IMR-90 (cell line): ENCODE measurements around the gene ADAMTS6. TPM values are rescaled to one million over a fixed set of nuclear protein-coding genes. Genes with fewer than 3 reads are reported as not detected.

Source experiments
- ATAC-seq: fragments of 200-7000 bp; cut with Tn5 transposase; 2 replicates; pipeline ENCODE4 v1.9.1; 2020; ENCODE audit warnings: low read depth, mild to moderate bottlenecking, moderate library complexity
- BruUV-seq: library from RNA; stranded (reverse); fragments of 400-500 nt; replicated peaks from 2 replicates; lab custom pipeline; 2021; lab: Mats Ljungman, UMichigan
- CTCF ChIA-PET: fragments of 300-600 bp; formaldehyde crosslinking; extraction: SDS; loops from one replicate; lab custom pipeline; 2021; ENCODE audit warnings: antibody characterized with exemption; lab: Yijun Ruan, JAX
- POLR2A ChIA-PET: fragments of 300-600 bp; sonication (Branson Sonifier 250); formaldehyde crosslinking; loops from one replicate; lab custom pipeline; 2022; ENCODE audit warnings: antibody characterized with exemption; ENCODE audit not compliant: unreplicated experiment; lab: Charles Lee
- DNase-seq: peaks from one replicate; pipeline ENCODE4 v3.0.0; 2013
- H2AFZ ChIP-seq: replicated peaks from 2 replicates; pipeline ENCODE3; 2013; ENCODE audit warnings: low read length, mild to moderate bottlenecking; ENCODE audit not compliant: poor library complexity
- H2AK5ac ChIP-seq: 2 replicates; pipeline ENCODE4 v1.6.1; 2013; ENCODE audit warnings: low read depth, low read length, inconsistent platforms
- H2AK9ac ChIP-seq: replicated peaks from 2 replicates; pipeline ENCODE3; 2013; ENCODE audit warnings: mild to moderate bottlenecking, low read depth, low read length, moderate library complexity; ENCODE audit not compliant: poor library complexity
- H2BK120ac ChIP-seq: 2 replicates; pipeline ENCODE4 v1.6.1; 2013; ENCODE audit warnings: low read depth, low read length, inconsistent platforms
- H2BK15ac ChIP-seq: 3 replicates; pipeline ENCODE4 v1.6.1; 2013; ENCODE audit warnings: low read depth, low read length, inconsistent platforms
- H2BK20ac ChIP-seq: 2 replicates; pipeline ENCODE4 v1.6.1; 2013; ENCODE audit warnings: low read depth, mild to moderate bottlenecking, inconsistent platforms, low read length, moderate library complexity
- H2BK5ac ChIP-seq: 2 replicates; pipeline ENCODE4 v1.6.1; 2013; ENCODE audit warnings: mild to moderate bottlenecking, low read depth, low read length, inconsistent platforms; ENCODE audit not compliant: poor library complexity, severe bottlenecking
- H3K14ac ChIP-seq: replicated peaks from 2 replicates; pipeline ENCODE4 v1.6.1; 2013; ENCODE audit warnings: low read depth, low read length, inconsistent platforms
- H3K18ac ChIP-seq: 2 replicates; pipeline ENCODE4 v1.6.1; 2013; ENCODE audit warnings: low read depth, low read length, control low read depth
- H3K23ac ChIP-seq: 2 replicates; pipeline ENCODE4 v1.6.1; 2013; ENCODE audit warnings: low read depth, low read length, inconsistent platforms
- H3K27ac ChIP-seq: 2 replicates; pipeline ENCODE4 v1.5.1; 2013; ENCODE audit warnings: mild to moderate bottlenecking, control low read depth, low read length; ENCODE audit not compliant: insufficient read depth
- H3K27me3 ChIP-seq: 2 replicates; pipeline ENCODE4 v1.6.1; 2013; ENCODE audit warnings: low read length; ENCODE audit not compliant: control insufficient read depth, insufficient read depth
- H3K36me3 ChIP-seq: 2 replicates; pipeline ENCODE4 v1.6.1; 2013; ENCODE audit warnings: low read length, mixed read lengths; ENCODE audit not compliant: control insufficient read depth, insufficient read depth
- H3K4ac ChIP-seq: 2 replicates; pipeline ENCODE4 v1.6.1; 2013; ENCODE audit warnings: low read depth, low read length, inconsistent platforms
- H3K4me1 ChIP-seq: 2 replicates; pipeline ENCODE4 v1.6.1; 2013; ENCODE audit warnings: low read length, mixed read lengths; ENCODE audit not compliant: control insufficient read depth, insufficient read depth
- H3K4me2 ChIP-seq: 2 replicates; pipeline ENCODE4 v1.6.1; 2013; ENCODE audit warnings: low read depth, mild to moderate bottlenecking, control low read depth, low read length, moderate library complexity
- H3K4me3 ChIP-seq: 2 replicates; pipeline ENCODE4 v1.5.1; 2013; ENCODE audit warnings: low read depth, mild to moderate bottlenecking, control low read depth, low read length, moderate library complexity; ENCODE audit not compliant: insufficient read depth
- H3K56ac ChIP-seq: 2 replicates; pipeline ENCODE4 v1.6.1; 2013; ENCODE audit warnings: low read length, inconsistent platforms; ENCODE audit not compliant: insufficient read depth; ENCODE audit errors: extremely low read depth
- H3K79me1 ChIP-seq, 2 experiments: 2 replicates each; pipeline ENCODE4 v1.6.1; 2013; ENCODE audit warnings: low read length in 2 of 2, inconsistent platforms in 1 of 2, low read depth in 1 of 2
- H3K9ac ChIP-seq: 2 replicates; pipeline ENCODE4 v1.6.1; 2013; ENCODE audit warnings: low read depth, low read length, control low read depth
- H3K9me1 ChIP-seq: 2 replicates; pipeline ENCODE4 v1.6.1; 2013; ENCODE audit warnings: low read length, inconsistent platforms; ENCODE audit not compliant: insufficient read depth
- H3K9me3 ChIP-seq: 2 replicates; pipeline ENCODE4 v1.6.1; 2013; ENCODE audit warnings: low read length; ENCODE audit not compliant: control insufficient read depth, insufficient read depth
- H4K20me1 ChIP-seq: 2 replicates; pipeline ENCODE4 v1.6.1; 2013; ENCODE audit warnings: low read length, inconsistent platforms; ENCODE audit not compliant: insufficient read depth
- H4K5ac ChIP-seq: 2 replicates; pipeline ENCODE4 v1.6.1; 2013; ENCODE audit warnings: mild to moderate bottlenecking, low read depth, low read length, control low read depth
- H4K8ac ChIP-seq, 2 experiments: 2 replicates each; pipeline ENCODE4 v1.6.1; 2013; ENCODE audit warnings: low read depth in 2 of 2, low read length in 2 of 2, control low read depth in 1 of 2, inconsistent platforms in 1 of 2
- H4K91ac ChIP-seq: 2 replicates; pipeline ENCODE4 v1.6.1; 2013; ENCODE audit warnings: low read depth, low read length, inconsistent platforms; ENCODE audit not compliant: insufficient read depth
- BHLHE40 ChIP-seq: fragments of 150-350 bp; IDR thresholded peaks from 2 replicates; pipeline ENCODE4 v1.6.1; 2016; ENCODE audit warnings: mild to moderate bottlenecking, low read depth, low read length
- CEBPB ChIP-seq: IDR thresholded peaks from 2 replicates; pipeline ENCODE4 v1.6.1; 2012; ENCODE audit warnings: low read depth, low read length, improper control_type of control experiment
- CHD1 ChIP-seq: IDR thresholded peaks from 2 replicates; pipeline ENCODE4 v1.6.1; 2012; ENCODE audit warnings: low read depth, low read length, improper control_type of control experiment
- FOS ChIP-seq: fragments of 150-350 bp; IDR thresholded peaks from 2 replicates; pipeline ENCODE4 v1.6.1; 2016; ENCODE audit warnings: low read depth, low read length
- MAFK ChIP-seq: IDR thresholded peaks from 2 replicates; pipeline ENCODE4 v1.6.1; 2012; ENCODE audit warnings: low read depth, low read length, improper control_type of control experiment
- MAZ ChIP-seq: IDR thresholded peaks from 2 replicates; pipeline ENCODE4 v1.6.1; 2012; ENCODE audit warnings: low read depth, mild to moderate bottlenecking, low read length, improper control_type of control experiment, moderate library complexity, borderline replicate concordance
- MXI1 ChIP-seq: IDR thresholded peaks from 2 replicates; pipeline ENCODE4 v1.6.1; 2012; ENCODE audit warnings: low read depth, mild to moderate bottlenecking, low read length, moderate library complexity, borderline replicate concordance
- NFE2L2 ChIP-seq: fragments of 150-350 bp; IDR thresholded peaks from 2 replicates; pipeline ENCODE4 v1.6.1; 2016; ENCODE audit warnings: low read depth, mild to moderate bottlenecking, low read length
- POLR2A ChIP-seq: IDR thresholded peaks from 2 replicates; pipeline ENCODE4 v1.6.1; 2012; ENCODE audit warnings: mild to moderate bottlenecking, low read depth, low read length
- RAD21 ChIP-seq: IDR thresholded peaks from 2 replicates; pipeline ENCODE4 v1.6.1; 2012; ENCODE audit warnings: low read length, improper control_type of control experiment
- RFX5 ChIP-seq: IDR thresholded peaks from 2 replicates; pipeline ENCODE4 v1.8.0; 2012; ENCODE audit warnings: low read depth, mild to moderate bottlenecking, low read length, moderate library complexity
- SMC3 ChIP-seq: fragments of 150-350 bp; IDR thresholded peaks from 2 replicates; pipeline ENCODE4 v1.6.1; 2016; ENCODE audit warnings: low read depth, mild to moderate bottlenecking, antibody characterized with exemption, low read length, moderate library complexity
- WGBS, 2 experiments: methylation state at CpG; one replicate each; pipeline versions ENCODE4 v1.1.5 to v1.1.7; 2013; ENCODE audit warnings: missing lambda C conversion rate in 2 of 2; ENCODE audit not compliant: insufficient read length in 1 of 2; ENCODE audit errors: extremely low coverage in 2 of 2; 5-methylcytosine and 5-hydroxymethylcytosine counted together
- dilution Hi-C: fragments of 300-500 bp; cut with HindIII; formaldehyde crosslinking; loops from one replicate; pipeline ENCODE4 v1.14.3; 2018; ENCODE audit warnings: low sequenced_read_pairs; ENCODE audit not compliant: unreplicated experiment
- in situ Hi-C: fragments of 300-500 bp; cut with MboI; formaldehyde crosslinking; loops from 3 replicates; pipeline ENCODE4 v1.14.3; 2019; ENCODE audit warnings: low sequenced_read_pairs, inconsistent platforms, mixed read lengths
- intact Hi-C: fragments of 100-400 bp; cut with micrococcal nuclease; formaldehyde crosslinking; loops from 2 replicates; pipeline ENCODE4 v1.10.0; 2022
- polyA plus RNA-seq, 3 experiments: library from polyadenylated mRNA; depleted of rRNA; stranded (reverse); fragments of >200 nt; gene quantifications; 2 replicates each; pipeline ENCODE4 v1.2.3, GENCODE V29; 2012; ENCODE audit warnings: low replicate concordance in 1 of 3
- total RNA-seq: library from RNA; depleted of rRNA; stranded (reverse); fragments of >200 nt; gene quantifications from 2 replicates; pipeline ENCODE4 v1.2.3, GENCODE V29; 2012
- TF ChIP-seq, protein P1 (sequence below): conservative IDR thresholded peaks from 2 replicates; pipeline ENCODE4 v1.5.1; 2012; ENCODE audit warnings: mild to moderate bottlenecking, low read depth, low read length, improper control_type of control experiment
- TF ChIP-seq, protein P2 (sequence below): fragments of 150-350 bp; IDR thresholded peaks from 2 replicates; pipeline ENCODE4 v1.6.1; 2017; ENCODE audit warnings: mild to moderate bottlenecking, antibody characterized with exemption, low read length, low read depth
- TF ChIP-seq, protein P3 (sequence below): fragments of 150-350 bp; IDR thresholded peaks from 2 replicates; pipeline ENCODE4 v1.6.1; 2016; ENCODE audit warnings: low read depth, mild to moderate bottlenecking, low read length, moderate library complexity, borderline replicate concordance

Gene ADAMTS6
- total and polyA plus RNA-seq, 2 of the 4 experiments (the other 2 are of a cell fraction) = 23.9 to 173 TPM

DNA sequence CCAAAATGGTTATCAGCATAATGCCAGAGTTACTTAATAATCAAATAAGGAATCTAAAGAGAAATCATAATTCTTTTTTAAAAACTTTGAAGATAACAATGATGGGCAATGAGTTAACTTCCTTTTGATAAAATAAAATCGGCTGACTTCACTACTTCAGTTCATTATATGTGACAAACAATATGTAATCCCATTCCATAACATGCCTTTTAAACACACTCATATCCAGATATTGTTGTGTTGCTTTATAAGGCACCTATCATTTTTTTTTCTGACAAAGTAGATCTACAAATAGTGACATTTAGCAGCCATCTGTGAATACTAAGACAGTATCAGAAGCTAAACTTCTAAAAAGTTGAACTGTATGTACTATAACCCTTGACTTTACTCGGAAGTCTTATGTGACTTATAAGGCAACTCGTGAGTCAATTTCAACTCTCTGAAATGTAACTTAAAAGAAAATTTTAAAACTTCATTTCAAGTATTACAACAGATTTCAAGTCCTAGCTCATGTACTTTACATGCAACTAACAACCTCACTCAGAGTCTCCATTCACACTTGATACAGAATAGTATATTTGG, 7.5 kb downstream of the ADAMTS6 start:
- CTCF ChIA-PET = interaction anchor here (0.7 kb wide), 1 partner anchor 302 kb away, joined by 3 read pairs; no protein-coding TSS in a partner anchor
- ATAC-seq (no peak), DNase-seq (no peak)
- Histone ChIP-seq H3K4me2 (no peak overlapping the region; the same call in 1 of the 2 replicates), H4K8ac (peak overlapping the region in 1 of 2 experiments; percentile 52; a peak in 1 of 4 replicates), H3K4me1 (peaks cover 5% of the 10 kb centered on the region; the same call in 1 of the 2 replicates), H2BK5ac (peak overlapping the region; percentile 73), H2BK120ac (no peak overlapping the region), H3K56ac (no peak overlapping the region), H3K18ac (no peak overlapping the region), H4K20me1 (no peaks in the 10 kb centered on the region), H3K9ac (no peak overlapping the region), H3K14ac (0 out of 2 replicates have a peak overlapping the region, but pooled peaks have one; percentile 24), H3K79me1 (peaks cover 13 to 40% of the 10 kb centered on the region in 2 experiments), H3K27me3 (no peaks in the 10 kb centered on the region), H2AK9ac (no peak overlapping the region), H2BK15ac (no peak overlapping the region), H3K4ac (no peak overlapping the region), H2AK5ac (no peak overlapping the region), H3K36me3 (no peaks in the 10 kb centered on the region; the same call in 1 of the 2 replicates), H3K9me1 (0 out of 2 replicates have a peak, but pooled peaks cover 3% of the 10 kb centered on the region), H3K27ac (no peak overlapping the region), H3K4me3 (no peak overlapping the region), H2AFZ (no peak overlapping the region), H2BK20ac (no peak overlapping the region), H3K9me3 (no peaks in the 10 kb centered on the region), H4K91ac (no peak overlapping the region), H3K23ac (no peak overlapping the region), H4K5ac (no peak overlapping the region; the same call in 1 of the 2 replicates)
- no TSS peak for BruUV-seq
- in situ Hi-C loops = no loop called here
- WGBS, 2 experiments = no CpG with 5 or more reads among the region's 3 CpGs
- intact Hi-C loops = no loop called here
- TF ChIP-seq MAZ = no peak
- TF ChIP-seq CEBPB = no peak
- TF ChIP-seq NFE2L2 = no peak
- TF ChIP-seq, protein P1, sequence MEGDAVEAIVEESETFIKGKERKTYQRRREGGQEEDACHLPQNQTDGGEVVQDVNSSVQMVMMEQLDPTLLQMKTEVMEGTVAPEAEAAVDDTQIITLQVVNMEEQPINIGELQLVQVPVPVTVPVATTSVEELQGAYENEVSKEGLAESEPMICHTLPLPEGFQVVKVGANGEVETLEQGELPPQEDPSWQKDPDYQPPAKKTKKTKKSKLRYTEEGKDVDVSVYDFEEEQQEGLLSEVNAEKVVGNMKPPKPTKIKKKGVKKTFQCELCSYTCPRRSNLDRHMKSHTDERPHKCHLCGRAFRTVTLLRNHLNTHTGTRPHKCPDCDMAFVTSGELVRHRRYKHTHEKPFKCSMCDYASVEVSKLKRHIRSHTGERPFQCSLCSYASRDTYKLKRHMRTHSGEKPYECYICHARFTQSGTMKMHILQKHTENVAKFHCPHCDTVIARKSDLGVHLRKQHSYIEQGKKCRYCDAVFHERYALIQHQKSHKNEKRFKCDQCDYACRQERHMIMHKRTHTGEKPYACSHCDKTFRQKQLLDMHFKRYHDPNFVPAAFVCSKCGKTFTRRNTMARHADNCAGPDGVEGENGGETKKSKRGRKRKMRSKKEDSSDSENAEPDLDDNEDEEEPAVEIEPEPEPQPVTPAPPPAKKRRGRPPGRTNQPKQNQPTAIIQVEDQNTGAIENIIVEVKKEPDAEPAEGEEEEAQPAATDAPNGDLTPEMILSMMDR = no peak
- no peak for TF ChIP-seq MAFK
- TF ChIP-seq, protein P2, sequence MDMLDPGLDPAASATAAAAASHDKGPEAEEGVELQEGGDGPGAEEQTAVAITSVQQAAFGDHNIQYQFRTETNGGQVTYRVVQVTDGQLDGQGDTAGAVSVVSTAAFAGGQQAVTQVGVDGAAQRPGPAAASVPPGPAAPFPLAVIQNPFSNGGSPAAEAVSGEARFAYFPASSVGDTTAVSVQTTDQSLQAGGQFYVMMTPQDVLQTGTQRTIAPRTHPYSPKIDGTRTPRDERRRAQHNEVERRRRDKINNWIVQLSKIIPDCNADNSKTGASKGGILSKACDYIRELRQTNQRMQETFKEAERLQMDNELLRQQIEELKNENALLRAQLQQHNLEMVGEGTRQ = no peak
- TF ChIP-seq SMC3 = no peak
- TF ChIP-seq, protein P3, sequence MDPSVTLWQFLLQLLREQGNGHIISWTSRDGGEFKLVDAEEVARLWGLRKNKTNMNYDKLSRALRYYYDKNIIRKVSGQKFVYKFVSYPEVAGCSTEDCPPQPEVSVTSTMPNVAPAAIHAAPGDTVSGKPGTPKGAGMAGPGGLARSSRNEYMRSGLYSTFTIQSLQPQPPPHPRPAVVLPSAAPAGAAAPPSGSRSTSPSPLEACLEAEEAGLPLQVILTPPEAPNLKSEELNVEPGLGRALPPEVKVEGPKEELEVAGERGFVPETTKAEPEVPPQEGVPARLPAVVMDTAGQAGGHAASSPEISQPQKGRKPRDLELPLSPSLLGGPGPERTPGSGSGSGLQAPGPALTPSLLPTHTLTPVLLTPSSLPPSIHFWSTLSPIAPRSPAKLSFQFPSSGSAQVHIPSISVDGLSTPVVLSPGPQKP = no peak
- TF ChIP-seq POLR2A = no peak
- no peak for TF ChIP-seq MXI1
- TF ChIP-seq BHLHE40 = no peak
- TF ChIP-seq RAD21 = no peak
- TF ChIP-seq RFX5 = no peak
- TF ChIP-seq CHD1 = no peak
- TF ChIP-seq FOS = no peak
- POLR2A ChIA-PET = no interaction called here
- dilution Hi-C loops = no loop called here
